ENCODE results near the gene NCSTN.

GRCh38 chr1:160401487-160401805 lies 58.3 kb downstream of the NCSTN start:
- TF ChIP-seq CTCF (IDR thresholded peaks at IDR 0.05) = no peak
- no peak for TF ChIP-seq POLR2AphosphoS5 (IDR thresholded peaks at IDR 0.05)
- no peak for TF ChIP-seq EP300 (IDR thresholded peaks at IDR 0.05)

All from upper lobe of left lung (tissue), 4 donors.